ENCODE data around the gene RTL10. TPM values are rescaled to one million over a fixed set of nuclear protein-coding genes. Genes with fewer than 3 reads are reported as not detected.

RTL10 gene
- total and polyA plus RNA-seq, 2 donors from 2014 or later: 8.8 to 16.7 TPM

GRCh38 chr22:19895160-19895849 is 40.6 kb upstream of the RTL10 start:
- DNase-seq (peak in 1 of 5 donors; percentile 65), FAIRE-seq (no peak)
- TF ChIP-seq CTCF (IDR thresholded peaks at IDR 0.05; ENCODE audit: borderline replicate concordance, extremely low read depth, insufficient read depth): no peak
- H3K9ac ChIP-seq (ENCODE audit: low read length in 3 of 3): no peak overlapping the region
- H3K27ac ChIP-seq (ENCODE audit: low read depth in 2 of 2, low read length in 2 of 2): no peak overlapping the region
- no peak overlapping the region for H3K4me3 ChIP-seq (ENCODE audit: low read length in 3 of 3)
- H3K27me3 ChIP-seq (ENCODE audit: control insufficient read depth, insufficient read depth, low read length): no peaks in the 10 kb centered on the region
- H3K4me1 ChIP-seq (ENCODE audit: control insufficient read depth in 2 of 3, insufficient read depth in 2 of 3, low read depth in 1 of 3, low read length in 3 of 3): peaks cover 0 to 6% (median 0%) of the 10 kb centered on the region in 3 donors
- intact Hi-C loops (cut with DNase I): no loop called here
- peaks cover 0 to 12% (median 4%) of the 10 kb centered on the region in 3 donors for H3K36me3 ChIP-seq (ENCODE audit: control insufficient read depth in 2 of 3, insufficient read depth in 3 of 3, low read length in 3 of 3)
- no peaks in the 10 kb centered on the region for H3K9me3 ChIP-seq (ENCODE audit: control insufficient read depth in 2 of 3, insufficient read depth in 1 of 3, low read length in 3 of 3)

DNA sequence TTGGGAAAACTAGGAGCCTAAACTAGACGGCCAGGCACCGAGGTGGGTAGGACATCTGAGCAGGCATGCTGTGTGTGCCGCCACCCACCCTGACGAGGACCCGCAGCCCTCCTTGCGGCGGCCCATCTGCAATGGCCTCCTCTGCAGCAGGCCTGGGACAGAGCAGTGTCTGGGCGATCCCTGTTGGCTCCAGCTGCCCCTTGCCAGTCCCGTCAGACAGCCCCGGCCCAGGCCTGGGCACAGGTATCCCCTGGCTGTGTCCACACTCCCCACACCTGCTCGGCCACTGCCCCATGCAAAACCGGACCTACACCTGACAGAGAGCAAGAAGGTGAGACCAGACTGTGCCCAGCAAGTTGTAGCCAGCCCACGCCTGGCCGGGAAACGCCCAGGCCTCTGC is 38.7 kb upstream of the RTL10 start:
- DNase-seq (peak in 1 of 5 donors; percentile 63), FAIRE-seq (no peak)
- H3K9me3 ChIP-seq (ENCODE audit: control insufficient read depth in 2 of 3, insufficient read depth in 1 of 3, low read length in 3 of 3): no peaks in the 10 kb centered on the region
- no peak overlapping the region for H3K4me3 ChIP-seq (ENCODE audit: low read length in 3 of 3)
- TF ChIP-seq CTCF (IDR thresholded peaks at IDR 0.05; ENCODE audit: borderline replicate concordance, extremely low read depth, insufficient read depth): no peak
- H3K27ac ChIP-seq (ENCODE audit: low read depth in 2 of 2, low read length in 2 of 2): no peak overlapping the region
- peaks cover 0 to 6% (median 0%) of the 10 kb centered on the region in 3 donors for H3K4me1 ChIP-seq (ENCODE audit: control insufficient read depth in 2 of 3, insufficient read depth in 2 of 3, low read depth in 1 of 3, low read length in 3 of 3)
- H3K27me3 ChIP-seq (ENCODE audit: control insufficient read depth, insufficient read depth, low read length): no peaks in the 10 kb centered on the region
- peaks cover 0 to 12% (median 4%) of the 10 kb centered on the region in 3 donors for H3K36me3 ChIP-seq (ENCODE audit: control insufficient read depth in 2 of 3, insufficient read depth in 3 of 3, low read length in 3 of 3)
- H3K9ac ChIP-seq (ENCODE audit: low read length in 3 of 3): no peak overlapping the region
- intact Hi-C loops (cut with DNase I): no loop called here

DNA sequence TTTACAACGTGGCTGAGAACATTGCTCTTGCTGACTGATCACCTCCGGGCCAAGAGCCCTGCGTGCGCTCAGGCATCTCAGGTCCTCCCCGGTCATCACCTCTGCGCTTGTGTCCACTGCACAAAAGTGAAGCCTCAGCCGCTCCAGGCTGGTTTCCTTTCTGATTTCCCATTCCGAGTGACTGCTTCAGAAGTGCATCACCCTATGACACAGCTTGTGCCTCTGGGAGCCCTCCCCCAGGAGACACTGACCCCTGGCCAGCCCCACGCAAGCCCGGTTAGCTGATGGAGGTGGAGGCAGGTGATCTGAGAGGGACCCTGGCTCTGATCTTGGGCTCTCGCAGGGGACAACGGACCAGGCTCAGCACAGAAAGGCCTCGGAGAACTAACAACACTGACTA is 38.3 kb upstream of the RTL10 start:
- no peak for FAIRE-seq
- no peak for DNase-seq
- Histone ChIP-seq H3K27ac (ENCODE audit: low read depth in 2 of 2, low read length in 2 of 2) (no peak overlapping the region), H3K4me1 (ENCODE audit: control insufficient read depth in 2 of 3, insufficient read depth in 2 of 3, low read depth in 1 of 3, low read length in 3 of 3) (peaks cover 0 to 6% (median 0%) of the 10 kb centered on the region in 3 donors), H3K9ac (ENCODE audit: low read length in 3 of 3) (no peak overlapping the region), H3K36me3 (ENCODE audit: control insufficient read depth in 2 of 3, insufficient read depth in 3 of 3, low read length in 3 of 3) (peaks cover 0 to 12% (median 4%) of the 10 kb centered on the region in 3 donors), H3K4me3 (ENCODE audit: low read length in 3 of 3) (no peak overlapping the region), H3K27me3 (ENCODE audit: control insufficient read depth, insufficient read depth, low read length) (no peaks in the 10 kb centered on the region), H3K9me3 (ENCODE audit: control insufficient read depth in 2 of 3, insufficient read depth in 1 of 3, low read length in 3 of 3) (no peaks in the 10 kb centered on the region)
- no peak for TF ChIP-seq CTCF (IDR thresholded peaks at IDR 0.05; ENCODE audit: borderline replicate concordance, extremely low read depth, insufficient read depth)
- intact Hi-C loops (cut with DNase I): no loop called here
